ENCODE measurements around the gene ZNF597. TPM values are rescaled to one million over a fixed set of nuclear protein-coding genes. Genes with fewer than 3 reads are reported as not detected.

Gene ZNF597
- total RNA-seq, 1 donor from 2014 or later, result 1.7 TPM

GRCh38 chr16:3468501-3468900, 25.2 kb upstream of the ZNF597 start:
- Histone ChIP-seq H3K4me1 (peaks cover 100% of the 10 kb centered on the region), H3K36me3 (peaks cover 10% of the 10 kb centered on the region), H3K9me3 (replicated peaks) (no peaks in the 10 kb centered on the region), H3K27ac (replicated peaks) (no peak overlapping the region), H3K4me3 (no peak overlapping the region), H3K27me3 (ENCODE audit: low read depth) (no peaks in the 10 kb centered on the region)
- no peak for DNase-seq
- TF ChIP-seq CTCF (IDR thresholded peaks at IDR 0.05; ENCODE audit: borderline replicate concordance), result no peak
- intact Hi-C loops (cut with micrococcal nuclease), result no loop called here

- H3K4me1 ChIP-seq, result peaks cover 100% of the 10 kb centered on the region
- no peaks in the 10 kb centered on the region for H3K9me3 ChIP-seq (replicated peaks)
- H3K27ac ChIP-seq (replicated peaks), result no peak overlapping the region
- no peak overlapping the region for H3K4me3 ChIP-seq
- peaks cover 10% of the 10 kb centered on the region for H3K36me3 ChIP-seq
- intact Hi-C loops (cut with micrococcal nuclease), result no loop called here
- no peak for TF ChIP-seq CTCF (IDR thresholded peaks at IDR 0.05; ENCODE audit: borderline replicate concordance)
- H3K27me3 ChIP-seq (ENCODE audit: low read depth), result no peaks in the 10 kb centered on the region
- DNase-seq, result no peak
Measured at GRCh38 chr16:3467921-3468320, 24.6 kb upstream of the ZNF597 start.

GRCh38 chr16:3467182-3467581, 23.9 kb upstream of the ZNF597 start:
- no peak for TF ChIP-seq CTCF (IDR thresholded peaks at IDR 0.05; ENCODE audit: borderline replicate concordance)
- Histone ChIP-seq H3K9me3 (replicated peaks) (no peaks in the 10 kb centered on the region), H3K36me3 (peaks cover 10% of the 10 kb centered on the region), H3K27me3 (ENCODE audit: low read depth) (no peaks in the 10 kb centered on the region), H3K27ac (replicated peaks) (peak overlapping the region; percentile 23), H3K4me3 (no peak overlapping the region), H3K4me1 (peaks cover 100% of the 10 kb centered on the region)
- no peak for DNase-seq
- intact Hi-C loops (cut with micrococcal nuclease), result no loop called here

- TF ChIP-seq CTCF (IDR thresholded peaks at IDR 0.05; ENCODE audit: borderline replicate concordance), result no peak
- H3K4me3 ChIP-seq, result no peak overlapping the region
- intact Hi-C loops (cut with micrococcal nuclease), result no loop called here
- H3K36me3 ChIP-seq, result peaks cover 10% of the 10 kb centered on the region
- H3K4me1 ChIP-seq, result peaks cover 100% of the 10 kb centered on the region
- no peaks in the 10 kb centered on the region for H3K27me3 ChIP-seq (ENCODE audit: low read depth)
- H3K9me3 ChIP-seq (replicated peaks), result no peaks in the 10 kb centered on the region
- H3K27ac ChIP-seq (replicated peaks), result peak overlapping the region; percentile 23
- DNase-seq, result no peak
Measured at GRCh38 chr16:3465911-3466584, 22.7 kb upstream of the ZNF597 start.

- H3K27ac ChIP-seq (replicated peaks), result no peak overlapping the region
- no peak overlapping the region for H3K4me3 ChIP-seq
- intact Hi-C loops (cut with micrococcal nuclease), result no loop called here
- H3K27me3 ChIP-seq (ENCODE audit: low read depth), result no peaks in the 10 kb centered on the region
- peaks cover 10% of the 10 kb centered on the region for H3K36me3 ChIP-seq
- peaks cover 100% of the 10 kb centered on the region for H3K4me1 ChIP-seq
- no peak for DNase-seq
- no peak for TF ChIP-seq CTCF (IDR thresholded peaks at IDR 0.05; ENCODE audit: borderline replicate concordance)
- no peaks in the 10 kb centered on the region for H3K9me3 ChIP-seq (replicated peaks)
Measured at GRCh38 chr16:3465301-3465700, 22.0 kb upstream of the ZNF597 start.

All from left ventricle myocardium inferior (tissue), 1 donor.